Fibroblast of the aortic adventitia (primary cell): ENCODE data around the gene COA8. TPM values are rescaled to one million over a fixed set of nuclear protein-coding genes. Genes with fewer than 3 reads are reported as not detected.

Experiments used
- DNase-seq: peaks from one replicate; pipeline ENCODE4 v3.0.0-alpha.2; 2010; ENCODE audit warnings: low read depth
- H3K4me3 ChIP-seq: 2 replicates; pipeline ENCODE4 v1.5.1; 2011; ENCODE audit warnings: low read depth, mild to moderate bottlenecking, control low read depth, low read length, moderate library complexity
- CTCF ChIP-seq: IDR thresholded peaks from 2 replicates; pipeline ENCODE4 v1.5.1; 2011; ENCODE audit warnings: mild to moderate bottlenecking, low read length, control low read depth, inconsistent platforms; ENCODE audit not compliant: insufficient read depth
- total RNA-seq: library from RNA; depleted of rRNA; stranded (reverse); fragments of >200 nt; gene quantifications from 2 replicates; pipeline ENCODE4 v1.2.3, GENCODE V29; 2012; ENCODE audit warnings: low replicate concordance

COA8 gene
- total RNA-seq, 1 donor: 23.6 TPM

- TF ChIP-seq CTCF: no peak
- H3K4me3 ChIP-seq: no peak overlapping the region
These were observed 23.5 kb upstream of the COA8 start for GRCh38 chr14:103539056-103539825.

GRCh38 chr14:103540821-103541708 is 21.7 kb upstream of the COA8 start:
- DNase-seq: no peak
- TF ChIP-seq CTCF: no peak
- H3K4me3 ChIP-seq: no peak overlapping the region

More at GRCh38 chr14:103539056-103539825, 23.5 kb upstream of the COA8 start:
- DNase-seq: no peak

- no peak for TF ChIP-seq CTCF
- DNase-seq: no peak
- H3K4me3 ChIP-seq: no peak overlapping the region
These were observed 20.8 kb upstream of the COA8 start for GRCh38 chr14:103541709-103542604.

GRCh38 chr14:103542605-103543088 is 20.1 kb upstream of the COA8 start:
- no peak overlapping the region for H3K4me3 ChIP-seq
- no peak for TF ChIP-seq CTCF
- no peak for DNase-seq

GRCh38 chr14:103543140-103543539 is 19.6 kb upstream of the COA8 start:
- no peak for DNase-seq
- no peak for TF ChIP-seq CTCF
- no peak overlapping the region for H3K4me3 ChIP-seq
